Measurements from ENCODE around the gene CSAD.

GRCh38 chr12:53166837-53167236 lies 13.9 kb downstream of the CSAD start:
- TF ChIP-seq, protein P1, sequence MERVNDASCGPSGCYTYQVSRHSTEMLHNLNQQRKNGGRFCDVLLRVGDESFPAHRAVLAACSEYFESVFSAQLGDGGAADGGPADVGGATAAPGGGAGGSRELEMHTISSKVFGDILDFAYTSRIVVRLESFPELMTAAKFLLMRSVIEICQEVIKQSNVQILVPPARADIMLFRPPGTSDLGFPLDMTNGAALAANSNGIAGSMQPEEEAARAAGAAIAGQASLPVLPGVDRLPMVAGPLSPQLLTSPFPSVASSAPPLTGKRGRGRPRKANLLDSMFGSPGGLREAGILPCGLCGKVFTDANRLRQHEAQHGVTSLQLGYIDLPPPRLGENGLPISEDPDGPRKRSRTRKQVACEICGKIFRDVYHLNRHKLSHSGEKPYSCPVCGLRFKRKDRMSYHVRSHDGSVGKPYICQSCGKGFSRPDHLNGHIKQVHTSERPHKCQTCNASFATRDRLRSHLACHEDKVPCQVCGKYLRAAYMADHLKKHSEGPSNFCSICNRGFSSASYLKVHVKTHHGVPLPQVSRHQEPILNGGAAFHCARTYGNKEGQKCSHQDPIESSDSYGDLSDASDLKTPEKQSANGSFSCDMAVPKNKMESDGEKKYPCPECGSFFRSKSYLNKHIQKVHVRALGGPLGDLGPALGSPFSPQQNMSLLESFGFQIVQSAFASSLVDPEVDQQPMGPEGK (CRISPR knock-in tag; IDR thresholded peaks at IDR 0.05; ENCODE audit: borderline replicate concordance) = no peak
- TF ChIP-seq ZFP3 (CRISPR knock-in tag; IDR thresholded peaks at IDR 0.05) = no peak
- TF ChIP-seq OSR1 (CRISPR knock-in tag; IDR thresholded peaks at IDR 0.05) = no peak
- TF ChIP-seq BACH2 (CRISPR knock-in tag; IDR thresholded peaks at IDR 0.05; ENCODE audit: borderline replicate concordance) = no peak
- TF ChIP-seq ZNF70 (CRISPR knock-in tag; IDR thresholded peaks at IDR 0.05) = no peak
- no peak for TF ChIP-seq POU6F1 (CRISPR knock-in tag; IDR thresholded peaks at IDR 0.05; ENCODE audit: borderline replicate concordance, low read depth)
- no peak for TF ChIP-seq ZFP30 (CRISPR knock-in tag; IDR thresholded peaks at IDR 0.05)
- TF ChIP-seq ESRRG (CRISPR knock-in tag; IDR thresholded peaks at IDR 0.05) = no peak
- TF ChIP-seq RARB (CRISPR knock-in tag; IDR thresholded peaks at IDR 0.05) = no peak

Measured in SK-N-SH treated with all-trans-retinoic acid at 6 μM for 48 hours (cell line).